ENCODE data around the gene RARB.

The RARB gene

GRCh38 chr3:25554376-25554775 is 126.3 kb downstream of the RARB start:
- no peak overlapping the region for H3K4me3 ChIP-seq (ENCODE audit: low read length)
- no peak for TF ChIP-seq CTCF (conservative IDR thresholded peaks at IDR 0.05; ENCODE audit: low read depth, low read length)
- no peak for DNase-seq (ENCODE audit: low read depth)

- DNase-seq (ENCODE audit: low read depth) = no peak
- TF ChIP-seq CTCF (conservative IDR thresholded peaks at IDR 0.05; ENCODE audit: low read depth, low read length) = no peak
- no peak overlapping the region for H3K4me3 ChIP-seq (ENCODE audit: low read length)
These were observed 127.8 kb downstream of the RARB start for GRCh38 chr3:25555695-25556437.

DNA sequence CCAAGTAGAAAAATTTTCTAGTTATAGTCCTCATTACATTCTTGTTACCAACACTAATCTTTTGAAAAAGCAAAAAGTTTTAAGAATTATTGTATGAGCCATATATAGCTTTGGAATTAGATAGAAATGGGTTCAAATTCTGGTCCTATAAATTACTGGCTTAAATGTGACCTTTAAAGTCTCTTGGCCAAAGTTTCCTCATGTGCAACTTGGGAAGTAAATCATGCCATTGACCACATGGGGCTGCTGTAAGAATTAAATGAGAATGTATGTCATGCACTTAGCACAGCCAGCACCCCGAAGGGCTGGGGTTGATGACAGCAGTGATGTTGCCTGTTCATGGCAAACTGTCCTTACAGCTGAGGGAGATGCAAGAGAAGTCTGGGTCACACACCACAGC is 128.4 kb downstream of the RARB start:
- TF ChIP-seq CTCF (conservative IDR thresholded peaks at IDR 0.05; ENCODE audit: low read depth, low read length) = no peak
- DNase-seq (ENCODE audit: low read depth) = no peak
- no peak overlapping the region for H3K4me3 ChIP-seq (ENCODE audit: low read length)

GRCh38 chr3:25557694-25558093 is 129.6 kb downstream of the RARB start:
- no peak for TF ChIP-seq CTCF (conservative IDR thresholded peaks at IDR 0.05; ENCODE audit: low read depth, low read length)
- no peak overlapping the region for H3K4me3 ChIP-seq (ENCODE audit: low read length)
- DNase-seq (ENCODE audit: low read depth) = no peak

- no peak for DNase-seq (ENCODE audit: low read depth)
- no peak for TF ChIP-seq CTCF (conservative IDR thresholded peaks at IDR 0.05; ENCODE audit: low read depth, low read length)
- H3K4me3 ChIP-seq (ENCODE audit: low read length) = no peak overlapping the region
These were observed 130.1 kb downstream of the RARB start for GRCh38 chr3:25558121-25558520.

- no peak for TF ChIP-seq CTCF (conservative IDR thresholded peaks at IDR 0.05; ENCODE audit: low read depth, low read length)
- H3K4me3 ChIP-seq (ENCODE audit: low read length) = no peak overlapping the region
- no peak for DNase-seq (ENCODE audit: low read depth)
These were observed 130.7 kb downstream of the RARB start for GRCh38 chr3:25558796-25559195.

DNA sequence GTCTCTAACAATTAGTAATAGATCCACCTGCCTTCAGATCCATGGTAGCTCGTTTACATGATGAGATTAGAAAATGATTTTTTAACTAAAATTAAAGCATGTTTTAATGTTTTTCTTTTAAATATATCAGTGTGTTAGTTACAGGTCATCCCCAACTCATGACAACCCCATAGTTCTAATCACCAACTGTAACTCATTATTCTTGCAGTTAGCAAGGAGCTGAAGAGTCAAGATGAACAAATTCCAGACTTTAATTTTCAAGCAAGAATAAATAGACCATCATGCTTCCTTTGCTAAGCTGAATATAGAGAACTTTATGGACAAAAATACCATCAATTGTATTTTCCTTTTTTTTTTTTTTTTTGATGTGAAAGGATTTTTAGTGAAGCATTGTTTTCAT is 135.5 kb downstream of the RARB start:
- DNase-seq (ENCODE audit: low read depth) = no peak
- H3K4me3 ChIP-seq (ENCODE audit: low read length) = no peak overlapping the region
- no peak for TF ChIP-seq CTCF (conservative IDR thresholded peaks at IDR 0.05; ENCODE audit: low read depth, low read length)
